A204.1 (cell line): ENCODE measurements around the gene HCFC1.
"Not testable (repeated sequence)": the region's sequence is repeated elsewhere in the genome, so short reads cannot be mapped to it uniquely, and the experiment has no call there.

ENCODE experiments used
- FAIRE-seq: peaks from 2 replicates; lab custom pipeline; 2012; peaks lifted over from hg19 to GRCh38; lab: Jason Lieb, UNC

HCFC1 gene

DNA sequence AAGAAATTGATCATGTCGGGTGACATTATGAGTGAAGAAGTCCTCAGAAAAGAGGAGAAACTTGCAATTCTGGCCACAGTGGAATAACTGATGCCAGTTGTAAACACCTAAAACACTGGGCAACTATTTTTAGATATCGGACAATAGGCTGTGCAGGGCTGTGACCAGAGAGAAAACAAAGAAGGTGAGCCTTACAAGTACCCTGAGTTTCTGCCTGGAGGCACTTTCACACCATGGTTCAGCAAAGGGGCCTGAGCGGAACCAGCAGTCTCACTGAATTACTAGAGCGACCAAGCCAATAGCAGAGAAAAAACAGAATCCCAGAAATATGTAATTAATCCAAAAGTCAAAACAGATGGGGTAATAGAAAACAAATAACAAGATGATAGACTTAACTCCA lies 36.9 kb upstream of the HCFC1 start:
- no peak for FAIRE-seq

DNA sequence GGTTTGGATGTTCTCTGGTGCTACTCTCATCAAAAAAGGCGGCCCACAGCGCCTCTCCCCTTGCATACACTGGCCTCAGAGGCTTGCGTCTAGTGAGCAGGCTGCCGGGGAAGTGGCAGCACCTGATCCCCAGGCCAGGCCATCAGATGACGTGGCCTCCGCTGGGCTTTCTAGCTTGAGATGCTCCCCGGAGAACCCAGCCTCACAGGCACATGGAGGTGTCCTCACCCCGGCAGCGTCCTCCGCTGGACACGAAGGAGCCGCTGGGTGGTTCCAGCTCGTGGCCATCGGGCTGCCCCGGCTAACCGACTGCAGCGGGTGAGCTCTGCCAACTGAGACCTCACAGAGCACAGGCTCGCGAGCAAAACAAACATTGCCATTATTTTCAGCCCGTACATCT lies 35.3 kb upstream of the HCFC1 start:
- FAIRE-seq = no peak

DNA sequence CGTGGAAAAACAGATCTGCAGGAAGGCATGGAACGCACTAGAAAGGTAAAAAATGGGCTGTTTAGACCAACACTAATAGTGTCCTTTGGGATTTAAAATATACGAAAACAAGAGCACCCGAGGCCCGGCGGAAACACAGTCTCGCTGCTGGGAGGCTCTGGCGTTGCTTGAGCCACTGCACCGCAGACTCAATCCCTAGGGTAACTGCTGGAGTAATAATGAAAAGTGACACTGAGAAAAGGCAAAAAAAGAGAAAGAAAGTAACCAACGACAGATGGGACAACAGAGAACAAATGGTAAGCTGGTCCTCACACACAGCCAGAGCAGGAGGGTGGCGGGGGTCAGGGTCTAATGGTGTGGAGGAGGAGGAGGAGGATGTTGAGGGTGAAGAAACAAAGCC lies 32.7 kb upstream of the HCFC1 start:
- no peak for FAIRE-seq

DNA sequence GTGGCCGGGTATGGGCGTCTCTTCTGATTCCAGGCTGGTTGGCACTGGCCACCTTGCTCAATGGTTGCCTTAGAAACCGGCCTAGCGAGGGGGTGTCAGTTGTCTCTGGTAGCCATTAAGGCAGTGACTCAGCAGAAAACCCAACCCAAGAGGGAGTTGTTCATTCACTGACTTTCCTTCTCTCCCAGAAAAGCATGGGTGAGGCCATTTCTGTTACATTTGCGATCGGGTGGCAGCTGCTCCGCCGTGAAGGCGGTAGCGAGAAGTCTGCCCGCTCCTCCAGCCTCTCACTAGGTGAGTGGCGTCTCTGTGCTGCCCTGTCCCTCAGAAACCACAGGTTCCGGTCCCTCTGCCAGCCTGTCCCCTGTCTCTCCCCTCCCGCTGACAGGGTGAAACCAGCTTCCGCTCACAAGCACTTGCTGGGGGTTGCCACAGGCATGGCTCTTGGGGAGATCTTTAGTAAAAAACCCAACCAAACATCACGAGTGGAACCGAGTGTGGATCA lies 30.6 kb upstream of the HCFC1 start:
- FAIRE-seq = no peak

DNA sequence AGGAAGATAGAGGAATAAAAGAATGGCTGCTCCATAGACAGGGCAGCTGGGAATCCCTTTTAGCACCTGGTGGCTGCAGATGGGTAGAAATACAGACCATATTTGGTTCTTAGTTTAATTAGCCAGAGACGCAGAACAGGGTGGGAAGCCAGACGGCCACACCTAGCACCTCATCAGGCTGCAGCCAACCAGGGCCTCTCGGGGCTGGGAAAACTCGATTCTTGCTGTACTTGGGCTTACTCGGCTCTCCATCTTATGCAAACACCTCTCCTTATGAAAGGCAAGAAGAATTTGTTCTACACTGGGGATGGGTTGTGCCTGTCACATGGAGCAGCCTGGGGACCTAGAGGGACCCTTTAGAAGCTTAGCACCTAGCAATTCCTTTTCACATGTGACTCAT lies 28.4 kb upstream of the HCFC1 start:
- FAIRE-seq = no peak

DNA sequence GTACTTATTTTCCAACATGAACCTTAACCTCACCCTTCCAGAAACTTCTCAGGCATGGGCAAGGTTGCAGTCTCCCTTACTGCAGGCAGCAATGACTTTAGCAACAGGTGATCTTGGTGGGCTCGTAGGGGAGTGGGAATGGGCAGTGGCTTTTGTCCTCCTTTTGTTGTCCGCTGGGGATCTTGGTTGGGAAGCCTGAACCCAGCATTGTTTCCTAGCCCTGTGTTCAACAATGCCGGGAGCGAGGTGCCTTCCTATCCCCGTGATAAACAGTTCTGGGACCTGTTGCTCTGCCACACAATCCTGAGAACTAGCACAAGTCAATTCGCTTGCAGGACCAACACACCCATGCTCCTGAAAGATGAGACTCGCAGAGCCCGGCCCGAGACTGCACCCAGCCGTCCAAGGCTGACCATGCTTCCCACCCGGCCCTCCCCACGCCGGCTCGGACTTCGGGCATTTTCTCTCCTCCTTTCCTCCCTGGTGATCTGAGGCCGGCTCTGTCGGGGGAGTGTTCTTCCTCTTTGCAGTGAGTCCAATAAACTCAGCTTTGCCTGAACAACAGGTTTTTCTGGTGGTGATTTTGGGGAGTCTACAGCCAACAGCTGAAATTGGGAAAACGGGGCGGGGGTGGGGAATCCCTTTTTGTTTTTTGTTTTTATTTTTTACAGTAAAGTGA lies 27.9 kb upstream of the HCFC1 start:
- no peak for FAIRE-seq

DNA sequence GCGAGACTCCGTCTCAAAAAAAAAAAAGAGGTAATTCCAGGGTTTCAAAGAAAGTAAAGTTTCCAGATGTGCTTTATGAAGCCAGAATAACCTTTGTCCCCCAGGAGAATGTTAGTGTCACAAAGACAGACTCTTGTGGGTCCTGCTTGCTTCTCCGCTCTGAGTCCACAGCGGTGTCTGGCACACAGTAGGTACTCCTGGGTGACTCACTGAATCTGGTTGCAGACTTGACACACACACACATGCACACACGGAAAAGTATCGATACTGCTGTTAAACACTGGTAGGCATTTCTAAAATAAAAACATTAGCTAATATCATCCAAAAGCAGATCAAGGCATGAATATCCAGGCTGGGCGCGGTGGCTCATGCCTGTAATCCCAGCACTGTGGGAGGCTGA lies 23.9 kb upstream of the HCFC1 start:
- no peak for FAIRE-seq

DNA sequence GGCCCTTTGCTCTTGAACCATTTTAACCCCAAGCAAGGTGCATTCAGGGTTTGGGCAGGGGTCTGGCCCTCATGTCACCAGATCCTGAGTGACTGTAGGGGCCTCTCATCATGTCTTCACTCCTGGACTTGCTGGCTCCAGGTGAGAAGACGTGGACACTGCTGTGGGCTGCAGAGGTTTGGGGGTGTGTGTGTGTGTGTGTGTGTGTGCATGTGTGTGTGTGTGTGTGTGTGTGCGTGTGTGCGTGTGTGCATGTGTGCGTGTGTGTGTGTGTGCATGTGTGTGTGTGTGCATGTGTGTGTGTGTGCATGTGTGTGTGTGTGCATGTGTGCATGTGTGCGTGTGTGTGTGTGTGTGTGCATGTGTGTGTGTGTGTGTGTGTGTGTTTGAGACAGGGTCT lies 22.8 kb upstream of the HCFC1 start:
- not testable (repeated sequence) for FAIRE-seq

DNA sequence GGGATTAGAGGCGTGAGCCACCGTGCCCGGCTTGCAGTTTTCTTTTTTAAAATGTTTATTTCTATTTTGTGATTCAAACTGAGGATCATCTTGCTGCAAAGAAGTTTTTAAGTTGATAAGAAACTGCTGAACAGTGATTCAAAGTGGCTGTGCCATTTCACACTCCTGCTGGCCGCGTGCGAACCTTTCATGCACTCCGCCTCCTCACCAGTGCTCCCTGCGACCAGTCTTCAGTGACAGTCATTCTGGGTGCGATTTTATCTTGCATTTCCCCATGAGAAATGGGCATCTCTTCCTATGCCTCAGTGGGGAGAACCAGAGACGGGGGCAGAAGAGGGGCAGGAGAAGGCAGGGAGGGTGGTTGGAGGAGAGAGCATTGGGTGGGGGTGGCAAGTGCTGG lies 22.4 kb upstream of the HCFC1 start:
- no peak for FAIRE-seq

DNA sequence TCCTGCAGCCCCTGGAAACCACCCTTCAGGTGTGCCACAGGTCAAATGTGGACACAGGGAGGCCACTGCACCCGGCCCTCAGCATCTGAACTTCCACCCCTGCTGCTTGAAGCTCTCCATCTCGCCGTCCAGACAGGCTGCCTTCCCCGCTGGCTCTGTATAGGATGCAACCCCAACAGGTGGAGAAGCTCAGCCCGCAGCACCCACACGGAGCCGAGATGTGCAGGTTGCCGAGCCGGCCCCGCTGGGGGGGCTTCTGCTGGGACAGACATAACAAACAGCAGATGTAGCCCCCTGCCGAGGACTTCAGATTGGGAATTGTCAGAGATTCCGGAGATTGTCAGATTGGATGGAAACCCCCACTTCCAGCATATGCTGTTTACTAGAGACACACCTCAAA lies 21.5 kb upstream of the HCFC1 start:
- FAIRE-seq = no peak

DNA sequence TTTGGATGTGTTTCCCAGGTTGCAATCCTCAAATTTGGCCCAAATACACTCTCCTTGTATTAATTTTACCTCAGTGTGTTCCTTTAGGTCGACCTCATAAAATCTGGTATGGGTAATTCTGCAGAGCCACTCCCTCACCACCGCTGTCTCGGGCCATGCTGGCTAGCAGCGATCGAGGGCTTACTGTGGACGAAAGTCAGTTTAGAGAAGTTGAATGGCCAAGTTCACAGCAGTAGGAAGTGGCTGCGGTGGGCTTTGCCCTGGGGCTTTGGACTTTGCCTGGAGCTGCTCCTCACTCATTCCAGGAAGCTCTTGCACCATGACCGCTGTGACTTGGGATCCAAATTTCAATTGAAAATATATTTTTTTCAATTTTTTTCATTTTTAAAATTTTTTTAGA lies 20.6 kb upstream of the HCFC1 start:
- no peak for FAIRE-seq

DNA sequence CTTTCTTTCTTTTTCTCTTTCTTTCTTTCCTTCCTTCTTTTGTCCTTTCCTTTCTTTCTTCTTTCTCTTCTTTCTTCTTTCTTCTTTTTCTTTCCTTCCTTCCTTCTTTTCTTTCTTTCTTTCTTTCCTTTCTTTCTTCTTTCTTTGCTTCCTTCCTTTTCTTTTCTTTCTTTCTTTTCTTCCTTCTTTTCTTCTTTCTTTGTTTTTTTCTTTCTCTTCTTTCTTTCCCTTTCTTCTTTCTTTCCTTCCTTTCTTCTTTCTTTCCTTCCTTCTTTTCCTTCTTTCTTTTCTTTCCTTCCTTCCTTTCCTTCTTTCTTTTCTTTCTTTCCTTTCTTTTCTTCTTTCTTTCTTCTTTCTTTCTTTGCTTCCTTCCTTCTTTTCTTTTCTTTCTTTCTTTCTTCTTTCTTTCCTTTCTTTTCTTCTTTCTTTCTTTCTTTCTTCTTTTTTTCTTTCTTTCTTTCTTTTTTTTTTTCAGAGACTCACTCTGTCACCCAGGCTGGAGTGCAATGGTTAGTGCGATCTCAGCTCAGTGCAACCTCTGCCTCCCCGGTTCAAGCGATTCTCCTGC lies 19.5 kb upstream of the HCFC1 start:
- FAIRE-seq = no peak

DNA sequence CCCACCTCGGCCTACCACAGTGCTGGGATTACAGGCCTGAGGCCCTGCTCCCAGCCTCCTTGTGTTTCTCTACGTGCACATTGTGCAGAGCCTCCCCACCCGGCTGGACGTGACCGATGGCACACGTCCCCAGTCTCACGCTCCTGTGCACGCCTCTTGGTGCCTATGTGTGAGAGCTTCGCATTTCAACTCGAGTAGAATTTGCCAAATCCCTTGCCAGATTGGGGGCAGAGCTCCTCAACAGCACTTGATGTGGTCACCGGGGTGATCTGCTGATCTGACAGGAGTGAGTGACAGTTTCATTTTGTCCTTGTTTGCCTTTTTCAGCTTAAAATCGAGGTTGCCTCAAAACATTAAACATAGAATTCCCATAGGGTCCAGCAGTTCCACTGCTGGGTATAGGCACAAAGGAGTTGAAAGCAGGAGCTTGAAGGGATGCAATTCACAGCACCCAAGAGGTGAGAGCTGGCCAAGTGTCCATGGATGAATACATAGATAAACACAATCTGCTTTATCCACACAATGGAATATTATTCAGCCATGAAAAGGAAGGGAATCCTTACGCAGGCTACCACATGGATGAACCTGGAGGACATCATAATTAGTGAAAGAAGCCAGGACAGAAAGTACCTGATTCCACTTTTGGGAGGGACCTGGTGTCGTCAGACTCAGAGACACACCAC lies 18.5 kb upstream of the HCFC1 start:
- FAIRE-seq = no peak

DNA sequence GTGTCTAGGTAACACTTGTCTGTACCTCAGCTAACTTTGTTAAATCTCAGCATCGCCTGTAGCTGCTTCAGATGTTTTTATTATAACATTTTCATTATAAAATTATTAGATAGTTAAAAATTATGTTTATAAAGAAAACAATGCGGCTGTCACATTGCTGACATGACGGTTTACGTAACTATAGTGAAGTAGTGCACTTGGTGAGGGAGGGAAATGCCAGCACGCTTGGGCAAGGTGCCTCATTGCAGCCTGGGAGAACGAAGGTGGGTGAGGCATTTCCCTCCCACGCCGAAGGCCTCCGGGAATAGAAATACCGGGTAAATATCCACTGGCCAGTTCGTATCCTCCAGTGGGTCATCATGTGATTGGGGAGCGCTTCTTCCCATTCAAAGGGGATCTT lies 16.9 kb upstream of the HCFC1 start:
- no peak for FAIRE-seq

DNA sequence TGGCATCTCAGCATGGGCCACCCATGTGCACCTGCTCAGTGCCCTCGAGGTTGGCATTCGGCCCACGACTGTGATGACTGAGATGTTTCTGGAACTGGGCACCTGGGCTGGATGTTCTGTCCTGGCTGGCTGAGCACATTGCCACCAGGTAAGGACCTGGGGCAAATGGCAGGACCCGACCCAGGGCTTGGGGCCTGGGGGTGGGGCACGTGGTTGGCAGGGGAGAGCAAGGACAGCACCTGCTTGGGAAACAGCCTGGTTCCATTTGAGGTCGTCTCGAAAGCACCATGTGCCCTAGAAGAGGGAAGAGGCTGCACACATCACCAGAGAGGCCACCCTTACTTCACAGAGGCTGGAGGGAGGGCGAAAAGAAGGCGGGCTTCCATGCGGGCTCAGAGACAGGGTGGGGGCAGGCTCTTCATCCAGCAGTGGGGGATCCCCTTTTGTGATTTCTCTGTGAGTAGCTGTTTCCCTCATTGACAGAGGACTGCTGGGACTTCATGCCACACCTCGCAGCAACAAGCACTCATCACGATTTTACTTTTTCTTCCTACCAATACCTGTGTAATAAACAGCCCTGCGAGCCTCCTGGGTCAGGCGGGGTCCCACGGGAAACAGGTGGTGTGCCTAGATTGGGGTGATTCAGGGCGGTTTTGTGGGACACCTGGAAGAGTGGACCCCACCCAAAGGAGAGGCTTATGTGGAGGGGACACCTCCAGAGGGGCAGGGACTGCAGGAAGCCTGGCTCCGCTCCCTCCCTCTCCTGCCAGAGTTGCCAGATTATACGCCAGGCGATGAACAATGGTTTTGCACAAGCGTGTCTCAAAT lies 12.9 kb upstream of the HCFC1 start:
- FAIRE-seq = no peak

DNA sequence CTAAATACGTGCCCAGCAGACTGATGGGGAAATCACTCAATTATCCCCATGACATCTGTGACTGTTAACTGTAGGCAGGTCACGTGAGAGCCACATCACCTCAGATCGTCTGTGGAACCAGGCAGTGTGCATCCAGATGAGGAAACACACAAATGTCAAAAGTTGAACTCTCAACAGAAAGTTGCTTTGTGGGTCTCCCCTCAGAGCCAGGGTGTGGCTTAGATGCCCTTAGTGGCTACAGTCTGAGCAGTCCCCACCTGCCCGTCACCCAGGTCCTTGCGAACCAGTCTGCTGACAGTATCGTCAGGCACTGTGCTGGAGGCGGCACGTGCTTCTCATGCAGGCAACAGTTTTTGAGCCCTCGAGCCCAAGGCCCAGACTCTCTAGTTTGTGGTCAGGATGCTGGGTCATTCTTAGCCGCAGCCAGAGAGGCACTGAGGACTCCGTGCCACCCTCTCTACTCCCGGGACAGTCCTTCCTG lies 11.7 kb upstream of the HCFC1 start:
- no peak for FAIRE-seq

DNA sequence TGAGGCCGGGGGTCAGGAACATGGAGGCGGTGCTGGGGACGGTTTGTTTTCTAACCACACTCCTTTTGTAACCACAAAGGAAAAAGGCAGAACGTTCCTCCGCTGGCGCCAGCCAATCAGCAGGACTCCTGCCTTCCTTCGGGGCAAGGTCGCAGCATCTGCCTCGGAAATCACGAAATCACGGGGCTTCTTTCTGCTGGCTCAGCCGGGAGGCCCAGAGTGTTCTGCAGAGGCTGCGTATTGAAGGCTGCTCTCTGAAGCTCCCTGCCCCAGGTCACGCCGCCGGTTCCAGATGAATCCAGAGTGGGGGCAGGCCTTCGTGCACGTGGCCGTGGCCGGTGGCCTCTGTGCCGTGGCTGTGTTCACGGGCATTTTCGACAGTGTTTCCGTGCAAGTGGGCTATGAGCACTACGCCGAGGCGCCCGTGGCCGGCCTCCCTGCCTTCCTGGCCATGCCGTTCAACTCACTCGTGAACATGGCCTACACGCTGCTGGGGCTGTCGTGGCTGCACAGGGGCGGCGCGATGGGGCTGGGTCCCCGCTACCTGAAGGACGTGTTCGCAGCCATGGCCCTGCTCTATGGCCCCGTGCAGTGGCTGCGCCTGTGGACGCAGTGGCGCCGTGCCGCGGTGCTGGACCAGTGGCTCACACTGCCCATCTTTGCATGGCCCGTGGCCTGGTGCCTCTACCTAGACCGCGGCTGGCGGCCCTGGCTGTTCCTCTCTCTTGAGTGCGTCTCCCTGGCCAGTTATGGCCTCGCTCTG lies 10.3 kb upstream of the HCFC1 start:
- FAIRE-seq = no peak

DNA sequence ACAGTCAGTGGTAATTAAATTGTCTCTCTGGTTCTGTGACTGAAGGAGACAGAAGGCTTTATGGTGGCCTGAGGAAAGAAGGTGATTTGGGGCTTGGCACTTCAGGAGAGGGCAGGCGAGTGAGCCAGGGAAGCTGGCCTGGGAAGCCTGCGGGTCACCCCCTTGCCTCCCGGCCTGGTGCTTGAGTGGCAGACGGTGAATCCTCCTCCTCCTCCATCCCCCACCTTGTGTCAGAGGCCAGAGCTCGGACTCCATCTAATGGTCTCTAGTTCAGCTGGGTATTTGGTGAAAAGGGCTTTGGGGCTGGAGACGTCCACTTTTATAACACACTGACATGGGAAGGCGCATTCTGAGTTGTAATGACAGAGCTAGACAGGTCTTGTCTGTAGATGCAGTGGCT lies 9.6 kb upstream of the HCFC1 start:
- no peak for FAIRE-seq

DNA sequence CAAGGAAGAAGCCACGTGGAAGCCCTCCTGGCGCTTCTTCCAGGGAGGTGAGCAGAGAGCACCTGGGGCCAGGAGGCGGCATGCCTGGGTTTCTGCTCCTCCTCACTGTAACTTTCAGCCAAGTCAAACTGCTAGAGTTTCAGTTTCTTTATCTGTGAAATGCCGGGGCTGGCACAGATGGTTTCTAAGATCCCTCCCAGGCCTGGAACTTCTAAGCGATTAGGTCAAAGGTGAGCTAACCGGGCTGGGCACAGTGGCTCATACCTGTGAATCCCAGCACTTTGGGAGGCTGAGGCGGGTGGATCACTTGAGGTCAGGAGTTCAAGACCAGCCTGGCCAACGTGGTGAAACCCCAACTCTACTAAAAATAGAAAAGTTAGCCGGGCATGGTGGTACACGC lies 8.8 kb upstream of the HCFC1 start:
- FAIRE-seq = not testable (repeated sequence)

DNA sequence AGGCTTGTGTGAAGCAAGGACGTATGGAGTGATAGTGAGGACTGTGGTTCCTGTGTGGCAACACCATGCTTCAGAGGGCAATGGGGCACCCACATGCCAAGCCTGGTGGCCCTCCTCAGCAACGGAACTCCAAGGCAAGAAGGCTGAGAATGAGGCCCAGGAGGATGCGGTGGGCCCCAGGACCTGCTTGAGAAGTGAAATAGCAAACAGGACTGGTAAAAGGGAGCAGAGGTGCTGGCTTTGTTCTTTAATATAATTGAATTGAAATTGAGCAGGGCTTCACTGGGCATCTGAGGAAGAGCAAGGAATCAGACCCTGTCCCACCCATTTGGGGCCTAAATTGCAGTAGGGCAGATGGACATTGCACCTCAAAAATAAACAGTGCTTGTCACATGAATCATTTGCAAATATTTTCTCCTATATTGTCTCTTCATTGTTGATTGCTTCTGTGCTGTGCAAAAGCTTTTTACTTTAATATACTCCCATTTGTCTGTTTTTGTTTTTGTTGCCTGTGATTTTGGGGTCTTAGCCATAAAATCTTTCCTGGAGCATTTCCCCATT lies 3.2 kb upstream of the HCFC1 start:
- FAIRE-seq = no peak

DNA sequence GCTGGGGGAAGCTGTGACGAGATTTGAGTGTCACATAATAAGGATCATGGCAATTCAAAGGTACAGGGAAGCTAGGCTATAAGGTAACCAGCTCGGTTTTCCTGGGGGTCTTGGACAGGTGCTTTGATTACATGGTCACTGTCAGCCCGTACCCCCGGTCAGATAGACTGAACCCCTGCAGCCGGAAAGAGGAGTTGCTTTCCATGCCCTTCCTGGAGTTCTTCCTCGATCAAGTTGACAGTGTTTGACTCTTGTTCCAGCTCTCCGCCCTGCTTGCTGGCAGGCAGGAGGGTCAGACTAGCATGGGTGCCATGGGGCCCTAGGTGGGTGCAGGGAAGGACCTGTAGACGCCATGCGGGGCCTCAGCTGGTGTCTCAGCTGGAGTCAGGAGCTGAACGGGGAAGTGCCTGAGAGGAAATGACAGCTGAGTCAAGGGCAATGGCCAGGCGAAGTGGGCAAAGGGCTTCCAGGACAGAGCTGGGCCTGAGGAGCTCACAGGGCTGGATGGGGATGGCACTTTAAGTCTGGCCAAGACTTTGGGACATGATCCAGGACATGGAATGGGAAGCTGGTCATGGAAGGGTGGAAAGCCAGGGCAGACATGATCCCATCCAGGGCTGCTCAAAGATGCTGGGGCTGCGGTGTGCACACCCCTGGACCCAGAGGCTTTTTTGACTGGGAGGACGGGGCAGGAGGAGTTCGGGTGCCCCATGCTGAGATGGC lies 2.5 kb upstream of the HCFC1 start:
- FAIRE-seq = no peak
